ENCODE data around the gene ATP13A3. TPM values are rescaled to one million over a fixed set of nuclear protein-coding genes. Genes with fewer than 3 reads are reported as not detected.

The ATP13A3 gene
- total RNA-seq, 2 experiments from 2014 or later = 79.5 to 84.5 TPM

DNA sequence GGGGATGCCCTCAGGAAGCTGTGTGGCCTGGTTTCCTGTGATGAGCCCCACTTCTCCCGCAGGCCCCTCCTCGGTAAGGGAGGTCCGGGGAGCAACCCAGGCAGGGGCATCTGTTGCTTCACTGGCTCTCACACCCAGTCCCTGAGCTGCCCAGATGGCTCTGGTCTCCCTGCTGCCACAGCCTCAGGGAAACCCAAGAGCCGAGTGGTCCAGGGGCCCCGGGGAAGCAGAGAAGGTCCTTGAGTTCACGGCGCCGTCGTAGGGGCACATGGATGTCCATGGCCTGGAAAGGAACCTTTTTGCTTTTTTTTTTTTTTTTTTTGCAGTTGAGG lies 103.9 kb downstream of the ATP13A3 start:
- Histone ChIP-seq H3K9me3 (ENCODE audit: low read length) (no peaks in the 10 kb centered on the region), H3K9me2 (ENCODE audit: insufficient read depth, low read length) (no peaks in the 10 kb centered on the region), H3K27ac (ENCODE audit: low read depth, low read length, poor library complexity, severe bottlenecking) (no peak overlapping the region), H3K36me3 (ENCODE audit: insufficient read depth, low read length) (no peaks in the 10 kb centered on the region), H3K79me2 (ENCODE audit: insufficient read depth, low read depth, low read length) (no peaks in the 10 kb centered on the region), H2AFZ (ENCODE audit: low read length) (no peak overlapping the region), H4K20me1 (ENCODE audit: insufficient read depth, low read length) (no peaks in the 10 kb centered on the region), H3K4me2 (ENCODE audit: low read length) (no peak overlapping the region), H3K4me1 (ENCODE audit: insufficient read depth, low read length, poor library complexity, severe bottlenecking) (no peaks in the 10 kb centered on the region), H3K4me3 (ENCODE audit: low read depth, low read length, poor library complexity, severe bottlenecking) (no peak overlapping the region)
- intact Hi-C loops (cut with micrococcal nuclease; ENCODE audit: unreplicated experiment) = no loop called here
- no peak for TF ChIP-seq EZH2phosphoT487 (IDR thresholded peaks at IDR 0.05; ENCODE audit: borderline replicate concordance, low read depth, low read length)
- TF ChIP-seq, protein P1, sequence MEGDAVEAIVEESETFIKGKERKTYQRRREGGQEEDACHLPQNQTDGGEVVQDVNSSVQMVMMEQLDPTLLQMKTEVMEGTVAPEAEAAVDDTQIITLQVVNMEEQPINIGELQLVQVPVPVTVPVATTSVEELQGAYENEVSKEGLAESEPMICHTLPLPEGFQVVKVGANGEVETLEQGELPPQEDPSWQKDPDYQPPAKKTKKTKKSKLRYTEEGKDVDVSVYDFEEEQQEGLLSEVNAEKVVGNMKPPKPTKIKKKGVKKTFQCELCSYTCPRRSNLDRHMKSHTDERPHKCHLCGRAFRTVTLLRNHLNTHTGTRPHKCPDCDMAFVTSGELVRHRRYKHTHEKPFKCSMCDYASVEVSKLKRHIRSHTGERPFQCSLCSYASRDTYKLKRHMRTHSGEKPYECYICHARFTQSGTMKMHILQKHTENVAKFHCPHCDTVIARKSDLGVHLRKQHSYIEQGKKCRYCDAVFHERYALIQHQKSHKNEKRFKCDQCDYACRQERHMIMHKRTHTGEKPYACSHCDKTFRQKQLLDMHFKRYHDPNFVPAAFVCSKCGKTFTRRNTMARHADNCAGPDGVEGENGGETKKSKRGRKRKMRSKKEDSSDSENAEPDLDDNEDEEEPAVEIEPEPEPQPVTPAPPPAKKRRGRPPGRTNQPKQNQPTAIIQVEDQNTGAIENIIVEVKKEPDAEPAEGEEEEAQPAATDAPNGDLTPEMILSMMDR (conservative IDR thresholded peaks at IDR 0.05; ENCODE audit: low read length) = no peak
- ChIA-PET CTCF (ENCODE audit: unreplicated experiment) (no interaction called here), POLR2A (no interaction called here)
- BruUV-seq (replicated peaks) = no TSS peak
- DNase-seq (ENCODE audit: low spot score) = no peak

DNA sequence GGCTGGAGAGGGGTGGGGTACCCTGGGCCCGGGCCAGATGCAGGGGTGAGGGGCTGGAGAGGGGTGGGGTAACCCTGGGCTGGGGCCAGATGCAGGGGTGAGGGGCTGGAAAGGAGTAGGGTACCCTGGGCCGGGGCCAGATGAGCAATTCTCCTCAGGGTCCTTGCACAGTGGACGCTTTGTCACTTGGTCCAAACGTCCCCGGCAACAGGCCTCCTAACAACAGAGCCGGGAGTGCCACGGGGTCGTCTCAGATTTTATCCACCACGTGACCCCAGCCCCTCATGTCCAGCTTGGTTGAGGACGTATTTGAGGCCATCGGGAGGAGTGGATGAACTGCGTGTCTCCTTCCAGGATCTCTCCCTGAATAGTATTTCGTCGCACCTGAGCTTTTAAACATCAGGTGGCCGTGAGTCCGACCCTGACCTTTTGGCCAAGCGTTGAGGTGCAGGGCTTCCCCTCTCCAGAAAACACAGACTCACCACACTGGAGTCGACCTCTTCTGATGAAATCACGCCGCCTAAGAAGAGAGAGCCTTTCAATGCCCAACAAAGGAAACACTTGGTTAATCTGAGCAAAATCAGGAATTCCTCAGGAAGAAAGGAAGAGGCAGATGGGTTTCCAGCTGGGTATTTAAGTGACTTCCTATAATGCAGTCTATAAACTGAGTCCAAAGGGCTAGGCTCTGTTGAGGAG lies 104.5 kb downstream of the ATP13A3 start:
- intact Hi-C loops (cut with micrococcal nuclease; ENCODE audit: unreplicated experiment) = no loop called here
- H3K4me3 ChIP-seq (ENCODE audit: low read depth, low read length, poor library complexity, severe bottlenecking) = no peak overlapping the region
- CTCF ChIA-PET (ENCODE audit: unreplicated experiment) = no interaction called here
- no peaks in the 10 kb centered on the region for H3K36me3 ChIP-seq (ENCODE audit: insufficient read depth, low read length)
- no peak overlapping the region for H2AFZ ChIP-seq (ENCODE audit: low read length)
- H3K27ac ChIP-seq (ENCODE audit: low read depth, low read length, poor library complexity, severe bottlenecking) = no peak overlapping the region
- H3K9me3 ChIP-seq (ENCODE audit: low read length) = no peaks in the 10 kb centered on the region
- no peak for TF ChIP-seq EZH2phosphoT487 (IDR thresholded peaks at IDR 0.05; ENCODE audit: borderline replicate concordance, low read depth, low read length)
- TF ChIP-seq, protein P1 (conservative IDR thresholded peaks at IDR 0.05; ENCODE audit: low read length) = no peak
- H3K4me1 ChIP-seq (ENCODE audit: insufficient read depth, low read length, poor library complexity, severe bottlenecking) = no peaks in the 10 kb centered on the region
- no TSS peak for BruUV-seq (replicated peaks)
- POLR2A ChIA-PET = no interaction called here
- H4K20me1 ChIP-seq (ENCODE audit: insufficient read depth, low read length) = no peaks in the 10 kb centered on the region
- DNase-seq (ENCODE audit: low spot score) = no peak
- H3K4me2 ChIP-seq (ENCODE audit: low read length) = no peak overlapping the region
- no peaks in the 10 kb centered on the region for H3K79me2 ChIP-seq (ENCODE audit: insufficient read depth, low read depth, low read length)
- H3K9me2 ChIP-seq (ENCODE audit: insufficient read depth, low read length) = no peaks in the 10 kb centered on the region

DNA sequence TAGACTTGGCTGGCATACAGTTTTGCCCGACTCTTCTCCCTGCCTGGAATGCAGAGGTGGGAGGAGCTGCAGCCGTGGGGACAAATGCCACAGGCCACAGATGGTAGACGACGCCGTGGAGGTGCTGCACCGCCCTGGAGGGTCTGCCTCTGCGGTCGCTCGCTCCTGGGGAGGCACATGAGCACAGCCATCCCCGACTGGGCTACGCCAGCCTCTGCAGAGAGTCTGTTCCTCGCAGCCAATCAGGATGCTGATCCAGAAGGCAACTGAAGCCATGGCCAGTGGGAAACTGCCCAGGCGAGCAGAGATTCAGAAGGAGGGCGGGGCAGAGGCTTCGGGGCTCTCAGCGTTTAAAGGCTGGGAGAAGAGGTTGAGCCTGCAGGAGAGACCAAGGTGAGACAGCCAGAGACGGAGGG lies 105.3 kb downstream of the ATP13A3 start:
- Histone ChIP-seq H2AFZ (ENCODE audit: low read length) (no peak overlapping the region), H3K9me2 (ENCODE audit: insufficient read depth, low read length) (no peaks in the 10 kb centered on the region), H3K27ac (ENCODE audit: low read depth, low read length, poor library complexity, severe bottlenecking) (no peak overlapping the region), H3K4me3 (ENCODE audit: low read depth, low read length, poor library complexity, severe bottlenecking) (no peak overlapping the region), H3K4me2 (ENCODE audit: low read length) (no peak overlapping the region), H3K36me3 (ENCODE audit: insufficient read depth, low read length) (no peaks in the 10 kb centered on the region), H4K20me1 (ENCODE audit: insufficient read depth, low read length) (no peaks in the 10 kb centered on the region), H3K79me2 (ENCODE audit: insufficient read depth, low read depth, low read length) (no peaks in the 10 kb centered on the region), H3K4me1 (ENCODE audit: insufficient read depth, low read length, poor library complexity, severe bottlenecking) (no peaks in the 10 kb centered on the region), H3K9me3 (ENCODE audit: low read length) (no peaks in the 10 kb centered on the region)
- no peak for DNase-seq (ENCODE audit: low spot score)
- CTCF ChIA-PET (ENCODE audit: unreplicated experiment) = no interaction called here
- no TSS peak for BruUV-seq (replicated peaks)
- intact Hi-C loops (cut with micrococcal nuclease; ENCODE audit: unreplicated experiment) = no loop called here
- POLR2A ChIA-PET = no interaction called here
- TF ChIP-seq, protein P1 (conservative IDR thresholded peaks at IDR 0.05; ENCODE audit: low read length) = no peak
- no peak for TF ChIP-seq EZH2phosphoT487 (IDR thresholded peaks at IDR 0.05; ENCODE audit: borderline replicate concordance, low read depth, low read length)
